HG02678 (cell line): ENCODE results near the gene ENTHD1.

Experiments
- ATAC-seq: cut with Tn5 transposase; IDR thresholded peaks from one replicate; pipeline ENCODE4 v1.9.1; 2021; ENCODE audit warnings: mild to moderate bottlenecking, moderate library complexity; ENCODE audit not compliant: unreplicated experiment

Gene ENTHD1

GRCh38 chr22:39800790-39801520 lies 92.6 kb downstream of the ENTHD1 start:
- ATAC-seq: no peak

- ATAC-seq: no peak
These were observed 95.9 kb downstream of the ENTHD1 start for GRCh38 chr22:39797528-39798147.

GRCh38 chr22:39789788-39790187 lies 103.8 kb downstream of the ENTHD1 start:
- no peak for ATAC-seq

GRCh38 chr22:39785232-39785631 lies 108.3 kb downstream of the ENTHD1 start:
- ATAC-seq: no peak

GRCh38 chr22:39777716-39778454 lies 115.7 kb downstream of the ENTHD1 start:
- no peak for ATAC-seq

GRCh38 chr22:39776295-39777009 lies 117.1 kb downstream of the ENTHD1 start:
- no peak for ATAC-seq

GRCh38 chr22:39773976-39774539 lies 119.5 kb downstream of the ENTHD1 start:
- ATAC-seq: no peak

GRCh38 chr22:39773503-39773902 lies 120.1 kb downstream of the ENTHD1 start:
- no peak for ATAC-seq

- ATAC-seq: no peak
These were observed 122.1 kb downstream of the ENTHD1 start for GRCh38 chr22:39771486-39771885.

- ATAC-seq: no peak
These were observed 127.9 kb downstream of the ENTHD1 start for GRCh38 chr22:39765661-39766060.

GRCh38 chr22:39765046-39765445 lies 128.5 kb downstream of the ENTHD1 start:
- no peak for ATAC-seq

- ATAC-seq: no peak
These were observed 130.3 kb downstream of the ENTHD1 start for GRCh38 chr22:39763276-39763675.

GRCh38 chr22:39750759-39751158 lies 142.8 kb downstream of the ENTHD1 start:
- no peak for ATAC-seq

- no peak for ATAC-seq
These were observed 144.7 kb downstream of the ENTHD1 start for GRCh38 chr22:39748877-39749276.

GRCh38 chr22:39746600-39747262 lies 146.8 kb downstream of the ENTHD1 start:
- no peak for ATAC-seq

GRCh38 chr22:39745789-39746188 lies 147.8 kb downstream of the ENTHD1 start:
- ATAC-seq: no peak

GRCh38 chr22:39744353-39744752 lies 149.2 kb downstream of the ENTHD1 start:
- ATAC-seq: no peak

GRCh38 chr22:39743935-39744334 lies 149.6 kb downstream of the ENTHD1 start:
- no peak for ATAC-seq

GRCh38 chr22:39739338-39740027 lies 154.1 kb downstream of the ENTHD1 start:
- ATAC-seq: no peak

- no peak for ATAC-seq
These were observed 154.8 kb downstream of the ENTHD1 start for GRCh38 chr22:39738746-39739145.
